Prostate gland (tissue), 2 donors: ENCODE results near the gene EFHD1. TPM values are rescaled to one million over a fixed set of nuclear protein-coding genes. Genes with fewer than 3 reads are reported as not detected.
A peak's percentile ranks its signal among the peaks of the same experiment; 100 is the strongest.

Experiments
- DNase-seq: peaks from one replicate; pipeline ENCODE4 v3.0.0-alpha.2; 2019; ENCODE audit warnings: low spot score
- H3K27ac ChIP-seq, 2 donors: fragments of 200-600 bp; sonication (generic); 2 replicates each; pipeline ENCODE4 v1.5.1; 2017 to 2019
- H3K27me3 ChIP-seq: fragments of 200-600 bp; sonication (generic); replicated peaks from 2 replicates; pipeline ENCODE4 v1.5.1; 2019; ENCODE audit not compliant: insufficient read depth
- H3K36me3 ChIP-seq, 2 donors: fragments of 200-600 bp; sonication (generic); 1 replicate in 1 of 2; 2 replicates in 1 of 2; pipeline versions ENCODE4 v1.5.1 to v1.8.1; 2017 to 2019
- H3K4me1 ChIP-seq: fragments of 200-600 bp; sonication (generic); replicated peaks from 2 replicates; pipeline ENCODE4 v1.5.1; 2019
- H3K4me3 ChIP-seq, 2 donors: fragments of 200-600 bp; sonication (generic); 2 replicates each; pipeline ENCODE4 v1.5.1; 2017 to 2019
- H3K9me3 ChIP-seq: fragments of 200-600 bp; sonication (generic); 2 replicates; pipeline ENCODE4 v1.5.1; 2017
- POLR2A ChIP-seq: fragments of 450-650 bp; IDR thresholded peaks from one replicate; pipeline ENCODE4 v1.6.1; 2016; ENCODE audit warnings: antibody characterized with exemption, mild to moderate bottlenecking
- POLR2AphosphoS5 ChIP-seq: sonication (generic); formaldehyde crosslinking; IDR thresholded peaks from one replicate; pipeline ENCODE4 v1.6.1; 2017; ENCODE audit warnings: antibody characterized with exemption
- WGBS: methylation state at CpG from one replicate; pipeline ENCODE4 v1.1.5; 2018; 5-methylcytosine and 5-hydroxymethylcytosine counted together
- intact Hi-C: fragments of 100-400 bp; cut with DNase I; formaldehyde crosslinking; loops from one replicate; pipeline ENCODE4 v1.14.2; 2022
- total RNA-seq, 2 donors: library from RNA; depleted of rRNA; stranded (reverse); fragments of >200 nt; gene quantifications; one replicate each; pipeline ENCODE4 v1.1.0, GENCODE V29; 2016
- TF ChIP-seq, protein P1 (sequence below), 4 experiments: fragments of 200-600 bp in 2 of 4; fragments of 450-650 bp in 2 of 4; sonication (generic) in 2 of 4; IDR thresholded peaks; 1 replicate in 3 of 4; 2 replicates in 1 of 4; pipeline ENCODE4 v1.5.1; 2016 to 2019; ENCODE audit warnings: antibody characterized with exemption in 4 of 4, mild to moderate bottlenecking in 2 of 4, moderate library complexity in 2 of 4

EFHD1 gene
- total RNA-seq, 2 donors from 2014 or later = 25.9 to 33.1 TPM

DNA sequence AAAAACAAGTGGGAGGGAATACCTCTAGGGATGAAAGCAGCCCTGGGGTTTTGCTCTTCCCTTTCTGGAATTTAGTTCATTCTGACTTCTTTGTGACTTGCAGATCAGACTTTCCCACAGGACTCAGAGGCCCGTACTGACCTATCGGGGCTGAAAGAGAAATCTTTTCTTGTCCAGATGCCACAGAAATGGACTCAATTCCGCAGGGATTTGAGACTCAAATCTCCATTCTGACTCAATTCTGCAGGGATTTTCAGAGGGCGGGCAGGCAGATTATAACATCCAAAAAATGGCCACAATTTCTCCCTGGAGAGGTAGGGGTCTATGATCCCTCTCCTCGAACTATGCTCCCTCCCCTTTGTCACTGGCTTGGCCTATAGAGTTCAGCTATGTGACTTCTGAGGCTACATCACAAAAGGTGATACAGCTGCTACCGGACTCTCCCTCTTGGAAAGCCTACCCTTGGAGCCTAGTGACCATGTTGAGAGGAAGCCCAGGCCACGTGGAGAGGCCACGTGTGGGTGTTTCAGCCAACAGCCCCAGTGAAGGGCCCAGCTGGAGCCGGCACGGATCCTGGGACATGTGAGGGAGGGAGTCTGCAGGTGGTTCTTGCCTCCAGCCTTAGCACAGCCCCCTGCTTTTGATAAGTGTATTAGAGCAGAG, 4.8 kb upstream of the EFHD1 start:
- no peak overlapping the region for H3K27ac ChIP-seq
- 86% methylated on average over 10 of the region's 10 CpGs for WGBS
- intact Hi-C loops = no loop called here

DNA sequence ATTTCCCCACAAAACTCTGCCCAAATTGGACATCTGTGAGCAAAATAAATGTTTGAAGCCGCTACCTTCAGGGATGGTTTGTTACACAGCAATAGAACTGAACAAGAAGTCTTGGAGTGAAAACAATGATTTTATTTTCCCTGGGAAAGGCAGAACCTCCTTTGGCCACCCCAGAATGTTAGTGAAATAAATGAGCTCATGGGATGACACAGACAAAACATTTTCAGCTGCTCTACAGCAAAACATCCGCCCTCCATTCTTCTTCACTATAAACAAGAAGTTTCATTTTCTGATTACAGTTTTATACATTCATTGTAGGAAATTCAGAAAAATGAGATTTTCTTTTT, 4.3 kb upstream of the EFHD1 start:
- 82% methylated on average over 2 of the region's 2 CpGs for WGBS
- no peak for DNase-seq
- H3K27me3 ChIP-seq = no peaks in the 10 kb centered on the region

More for the DNA sequence above, 4.8 kb upstream of the EFHD1 start:
- Histone ChIP-seq H3K27me3 (no peaks in the 10 kb centered on the region), H3K9me3 (no peaks in the 10 kb centered on the region), H3K4me3 (no peak overlapping the region), H3K36me3 (no peaks in the 10 kb centered on the region), H3K4me1 (no peaks in the 10 kb centered on the region)
- TF ChIP-seq, protein P1, sequence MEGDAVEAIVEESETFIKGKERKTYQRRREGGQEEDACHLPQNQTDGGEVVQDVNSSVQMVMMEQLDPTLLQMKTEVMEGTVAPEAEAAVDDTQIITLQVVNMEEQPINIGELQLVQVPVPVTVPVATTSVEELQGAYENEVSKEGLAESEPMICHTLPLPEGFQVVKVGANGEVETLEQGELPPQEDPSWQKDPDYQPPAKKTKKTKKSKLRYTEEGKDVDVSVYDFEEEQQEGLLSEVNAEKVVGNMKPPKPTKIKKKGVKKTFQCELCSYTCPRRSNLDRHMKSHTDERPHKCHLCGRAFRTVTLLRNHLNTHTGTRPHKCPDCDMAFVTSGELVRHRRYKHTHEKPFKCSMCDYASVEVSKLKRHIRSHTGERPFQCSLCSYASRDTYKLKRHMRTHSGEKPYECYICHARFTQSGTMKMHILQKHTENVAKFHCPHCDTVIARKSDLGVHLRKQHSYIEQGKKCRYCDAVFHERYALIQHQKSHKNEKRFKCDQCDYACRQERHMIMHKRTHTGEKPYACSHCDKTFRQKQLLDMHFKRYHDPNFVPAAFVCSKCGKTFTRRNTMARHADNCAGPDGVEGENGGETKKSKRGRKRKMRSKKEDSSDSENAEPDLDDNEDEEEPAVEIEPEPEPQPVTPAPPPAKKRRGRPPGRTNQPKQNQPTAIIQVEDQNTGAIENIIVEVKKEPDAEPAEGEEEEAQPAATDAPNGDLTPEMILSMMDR (IDR thresholded peaks at IDR 0.05) = no peak
- no peak for TF ChIP-seq POLR2AphosphoS5
- TF ChIP-seq POLR2A = no peak
- no peak for DNase-seq

DNA sequence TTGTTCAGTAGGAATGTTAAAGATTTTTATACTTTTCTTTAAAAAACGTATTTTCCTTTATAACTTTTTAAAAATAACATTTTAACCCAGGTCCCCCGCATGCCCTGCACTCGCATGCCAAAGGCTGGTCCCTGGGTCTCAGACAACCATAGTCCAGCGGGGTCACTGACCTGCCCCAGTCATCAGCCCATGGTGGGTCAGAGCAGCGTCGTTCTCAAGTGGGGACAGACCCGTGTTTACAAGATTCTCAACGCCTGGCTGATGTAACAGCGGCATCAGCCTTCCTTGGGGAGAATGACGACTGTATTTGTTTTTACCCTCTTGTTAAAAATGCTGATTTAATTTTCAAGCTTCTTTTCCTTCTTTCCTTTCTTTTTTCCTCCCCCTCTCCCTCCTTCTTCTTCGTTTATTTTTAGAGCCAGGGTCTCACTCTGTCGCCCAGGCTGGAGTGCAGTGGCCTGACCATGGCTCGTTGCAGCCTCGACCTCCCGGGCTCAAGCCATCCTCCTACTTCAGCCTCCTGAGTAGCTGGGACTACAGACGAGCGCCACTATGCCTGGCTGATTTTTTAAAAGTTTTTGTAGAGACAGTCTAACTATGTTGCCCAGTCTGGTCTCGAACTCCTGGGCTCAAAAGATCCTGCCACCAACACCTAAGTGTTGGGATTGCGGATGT, 1.0 kb upstream of the EFHD1 start:
- H3K36me3 ChIP-seq = no peaks in the 10 kb centered on the region
- WGBS = 44% methylated on average over 19 of the region's 19 CpGs
- TF ChIP-seq POLR2A = no peak
- TF ChIP-seq, protein P1 (IDR thresholded peaks at IDR 0.05) = no peak
- no peak for TF ChIP-seq POLR2AphosphoS5
- peak overlapping the region; percentile 81 to 89 for H3K27ac ChIP-seq
- peak overlapping the region; percentile 54 to 61 for H3K4me3 ChIP-seq
- intact Hi-C loops = no loop called here
- no peaks in the 10 kb centered on the region for H3K9me3 ChIP-seq
- H3K4me1 ChIP-seq = no peaks in the 10 kb centered on the region
- no peak for DNase-seq
- H3K27me3 ChIP-seq = no peaks in the 10 kb centered on the region

More for the DNA sequence above, 4.3 kb upstream of the EFHD1 start:
- no peaks in the 10 kb centered on the region for H3K9me3 ChIP-seq
- TF ChIP-seq, protein P1 (IDR thresholded peaks at IDR 0.05) = no peak
- no peaks in the 10 kb centered on the region for H3K36me3 ChIP-seq
- no peak overlapping the region for H3K4me3 ChIP-seq
- H3K27ac ChIP-seq = no peak overlapping the region
- intact Hi-C loops = no loop called here
- no peaks in the 10 kb centered on the region for H3K4me1 ChIP-seq

DNA sequence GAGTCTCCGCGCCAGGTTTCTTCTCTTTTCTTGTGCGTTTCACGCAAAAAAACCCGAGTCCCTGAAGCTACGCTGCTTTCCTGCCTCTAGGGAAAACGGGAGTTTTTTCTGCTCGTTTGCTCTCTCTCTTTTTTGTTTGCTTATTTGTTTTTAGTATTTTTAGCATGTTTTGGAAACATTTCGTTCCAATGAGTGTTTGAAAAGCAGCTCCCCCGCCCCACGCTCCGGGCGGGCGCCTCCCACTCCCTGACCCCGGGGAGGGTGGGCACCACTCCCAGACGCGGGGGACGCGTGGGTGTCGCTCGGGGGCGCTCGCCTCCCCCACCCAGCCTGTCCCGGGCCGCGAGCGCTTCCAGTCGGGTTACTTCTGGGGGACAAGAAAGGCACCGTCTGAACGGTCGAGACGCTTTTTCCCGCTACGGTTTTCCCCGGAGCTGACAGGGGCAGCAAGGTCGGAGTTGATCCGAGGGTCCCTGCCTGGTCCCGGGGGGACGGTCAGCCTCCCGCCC, 446 bp upstream of the EFHD1 start:
- peak overlapping the region; percentile 54 to 61 for H3K4me3 ChIP-seq
- peak overlapping the region; percentile 81 to 89 for H3K27ac ChIP-seq
- WGBS = under 1% methylated on average over 38 of the region's 40 CpGs
- no peaks in the 10 kb centered on the region for H3K9me3 ChIP-seq
- no peak for DNase-seq
- H3K27me3 ChIP-seq = no peaks in the 10 kb centered on the region
- intact Hi-C loops = no loop called here
- no peaks in the 10 kb centered on the region for H3K4me1 ChIP-seq
- TF ChIP-seq, protein P1 (IDR thresholded peaks at IDR 0.05) = peak in 1 of 4 experiments; percentile 25
- TF ChIP-seq POLR2A = no peak
- TF ChIP-seq POLR2AphosphoS5 = no peak
- H3K36me3 ChIP-seq = no peaks in the 10 kb centered on the region
